Measurements from ENCODE around the gene GALNT1.

Gene GALNT1

GRCh38 chr18:35582899-35583558 lies 1.5 kb downstream of the GALNT1 start:
- no peak for DNase-seq

DNA sequence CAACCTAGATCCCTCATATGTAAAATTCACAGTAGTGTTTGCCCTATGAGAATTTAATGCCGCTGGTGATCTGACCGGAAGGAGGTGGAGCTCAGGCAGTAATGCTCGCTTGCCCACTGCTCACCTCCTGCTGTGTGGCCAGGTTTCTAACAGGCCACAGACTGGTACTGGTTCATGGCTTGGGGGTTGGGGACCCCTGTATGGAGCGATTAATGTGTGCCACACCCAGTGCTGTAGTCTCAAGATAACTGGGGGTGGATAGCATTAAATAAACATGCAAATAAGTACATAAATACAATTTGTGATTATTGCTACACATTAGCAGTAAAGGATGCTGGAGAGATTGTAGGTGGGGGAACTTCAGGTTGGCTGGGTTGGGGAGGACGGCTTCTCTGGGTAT lies 3.2 kb downstream of the GALNT1 start:
- no peak for DNase-seq

DNA sequence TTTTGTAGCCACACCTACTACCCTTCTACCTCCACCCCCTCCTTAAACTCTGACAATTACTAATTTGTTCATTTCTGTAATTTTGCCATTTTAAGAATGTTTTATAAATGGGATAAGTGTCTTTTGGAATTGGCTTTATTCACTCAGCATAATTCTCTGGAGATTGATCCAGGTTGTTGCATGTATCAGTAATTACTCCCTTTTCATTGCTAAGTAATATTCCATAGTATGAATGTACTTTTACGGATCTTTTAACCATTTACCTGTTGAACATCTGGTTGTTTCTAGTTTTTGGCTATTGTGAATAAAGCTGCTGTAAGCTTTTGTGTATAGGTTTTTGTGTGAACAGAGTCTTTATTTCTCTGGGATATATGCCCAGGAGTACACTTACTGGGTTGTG lies 4.1 kb downstream of the GALNT1 start:
- DNase-seq = no peak

- DNase-seq = no peak
These were observed 6.6 kb downstream of the GALNT1 start for GRCh38 chr18:35588122-35588521.

DNA sequence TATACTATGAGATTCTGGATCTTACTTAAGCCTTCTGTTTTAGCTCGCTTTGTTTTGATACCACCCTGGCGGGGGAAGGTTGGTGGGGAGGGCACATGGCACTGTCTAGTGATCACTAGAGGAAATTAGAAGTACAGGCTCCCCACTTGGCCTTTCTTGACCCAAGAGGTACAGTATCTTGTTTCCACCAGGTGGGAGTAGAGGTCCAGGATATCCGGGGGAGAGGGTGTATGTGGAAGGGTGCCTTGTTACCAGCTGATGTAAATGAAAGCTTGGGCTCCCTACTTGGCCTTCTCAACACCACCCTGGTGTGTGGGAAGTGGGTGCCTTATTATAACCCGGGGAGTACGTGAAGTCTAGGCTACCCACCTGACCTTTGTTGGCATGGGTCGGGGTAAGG lies 7.5 kb downstream of the GALNT1 start:
- DNase-seq = no peak

- DNase-seq = no peak
These were observed 8.0 kb downstream of the GALNT1 start for GRCh38 chr18:35589546-35589945.

GRCh38 chr18:35590935-35591334 lies 9.4 kb downstream of the GALNT1 start:
- DNase-seq = no peak

DNA sequence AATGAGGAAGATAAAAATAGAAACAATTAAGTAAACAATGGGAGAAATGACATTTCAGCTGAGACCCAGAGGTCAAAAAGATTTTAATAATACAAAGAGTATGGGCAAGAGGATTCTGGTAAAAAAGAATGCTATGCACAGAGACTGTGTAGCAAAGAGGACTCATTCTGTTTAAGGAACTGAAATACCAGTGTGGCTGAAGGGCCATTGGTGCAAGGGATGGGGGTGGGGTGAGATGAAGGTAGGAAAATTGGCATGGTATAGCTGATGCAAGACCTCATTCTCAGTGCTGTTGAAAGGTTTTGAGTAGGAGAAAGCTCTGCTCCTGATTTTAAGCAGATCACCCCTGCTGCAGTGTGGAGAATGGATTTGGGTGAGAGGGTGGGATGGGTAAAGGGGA lies 10.8 kb downstream of the GALNT1 start:
- DNase-seq = no peak

DNA sequence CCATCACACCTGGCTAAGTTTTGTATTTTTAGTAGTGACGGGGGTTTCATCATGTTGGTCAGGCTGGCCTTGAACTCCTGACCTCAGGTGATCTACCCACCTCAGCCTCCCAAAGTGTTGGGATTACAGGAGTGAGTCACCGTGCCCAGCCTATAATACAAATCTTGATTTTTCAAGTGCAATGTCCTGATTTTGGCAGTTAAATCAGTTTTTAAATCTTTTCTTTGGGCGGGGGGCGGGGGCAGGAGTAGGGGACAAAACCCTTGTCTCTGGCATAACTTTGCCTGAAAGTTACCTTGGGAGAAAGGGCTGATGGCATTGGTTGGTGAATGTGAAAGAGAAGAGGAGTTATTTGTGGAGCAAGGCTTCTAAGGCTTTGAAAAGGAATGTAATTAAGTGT lies 12.3 kb downstream of the GALNT1 start:
- DNase-seq = no peak

- DNase-seq = no peak
These were observed 16.2 kb downstream of the GALNT1 start for GRCh38 chr18:35597758-35598157.

DNA sequence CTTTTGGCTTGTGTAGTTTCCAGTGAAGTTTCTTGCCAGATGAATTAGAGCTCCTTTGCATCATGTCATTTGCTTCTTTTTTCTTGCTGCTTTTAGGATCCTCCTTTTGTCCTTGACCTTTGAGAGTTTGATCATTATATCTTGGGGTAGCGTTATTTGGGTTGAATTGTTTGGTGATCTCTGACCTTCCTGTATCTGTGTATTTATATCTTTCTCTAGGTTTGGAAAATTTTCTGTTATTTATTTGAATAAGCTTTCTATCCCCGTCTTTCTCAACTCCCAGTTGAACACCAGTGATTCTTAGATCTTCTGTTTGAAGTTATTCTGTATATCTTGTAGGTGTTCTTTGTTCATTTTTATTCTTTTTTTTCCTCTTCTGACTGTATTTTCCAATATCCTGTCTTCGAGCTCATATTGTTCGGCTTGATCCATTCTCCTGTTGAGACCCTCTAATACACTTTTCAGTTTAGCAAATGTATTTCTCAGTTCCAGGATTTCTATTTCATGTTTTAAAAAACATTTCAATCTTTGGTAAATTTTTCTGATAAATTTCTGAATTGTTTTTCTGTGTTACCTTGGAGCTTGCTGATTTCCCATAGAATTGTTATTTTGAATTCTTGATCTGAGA lies 20.8 kb downstream of the GALNT1 start:
- no peak for DNase-seq

DNA sequence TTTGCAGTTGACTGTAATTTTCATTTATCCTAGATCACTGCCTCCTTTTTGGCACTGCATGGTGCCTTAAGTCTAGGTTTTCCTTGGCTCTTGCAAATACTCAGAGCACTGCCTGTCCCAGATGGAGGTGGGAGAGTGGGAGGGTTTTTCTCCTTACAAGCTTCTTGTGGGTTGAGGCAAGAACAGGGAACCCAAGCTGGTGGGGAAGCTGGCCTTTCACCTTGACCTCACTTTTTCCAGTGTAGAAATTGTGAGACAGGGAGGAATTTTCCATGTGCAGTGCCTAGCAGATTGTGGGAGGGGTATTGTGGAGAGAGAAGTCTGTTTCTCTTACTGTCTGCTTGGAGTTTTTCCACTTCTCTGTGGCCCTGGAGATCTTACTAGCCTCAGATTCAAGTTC lies 21.5 kb downstream of the GALNT1 start:
- DNase-seq = no peak

- no peak for DNase-seq
These were observed 22.0 kb downstream of the GALNT1 start for GRCh38 chr18:35603528-35603927.

GRCh38 chr18:35604369-35604768 lies 22.8 kb downstream of the GALNT1 start:
- DNase-seq = no peak

GRCh38 chr18:35605686-35606417 lies 24.3 kb downstream of the GALNT1 start:
- DNase-seq = no peak

DNA sequence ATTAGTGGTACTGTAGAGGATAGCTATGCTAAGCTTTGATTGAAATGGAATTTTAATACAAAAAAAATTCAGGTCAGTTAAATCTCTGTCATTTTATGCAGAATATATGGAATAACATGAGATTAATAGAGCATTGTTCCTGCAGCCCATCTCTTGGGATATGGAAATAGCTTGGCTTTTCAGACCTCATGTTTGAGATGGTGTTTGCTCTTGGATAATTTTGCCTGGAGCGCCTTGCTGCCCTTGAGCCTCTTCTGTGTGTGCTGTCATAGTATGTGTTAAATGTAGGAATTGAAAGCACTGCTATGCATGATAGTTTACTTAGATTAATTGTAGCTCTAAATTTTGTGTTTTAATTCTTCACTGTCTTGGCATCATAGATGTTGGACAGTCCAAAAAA lies 27.7 kb downstream of the GALNT1 start:
- DNase-seq = no peak

DNA sequence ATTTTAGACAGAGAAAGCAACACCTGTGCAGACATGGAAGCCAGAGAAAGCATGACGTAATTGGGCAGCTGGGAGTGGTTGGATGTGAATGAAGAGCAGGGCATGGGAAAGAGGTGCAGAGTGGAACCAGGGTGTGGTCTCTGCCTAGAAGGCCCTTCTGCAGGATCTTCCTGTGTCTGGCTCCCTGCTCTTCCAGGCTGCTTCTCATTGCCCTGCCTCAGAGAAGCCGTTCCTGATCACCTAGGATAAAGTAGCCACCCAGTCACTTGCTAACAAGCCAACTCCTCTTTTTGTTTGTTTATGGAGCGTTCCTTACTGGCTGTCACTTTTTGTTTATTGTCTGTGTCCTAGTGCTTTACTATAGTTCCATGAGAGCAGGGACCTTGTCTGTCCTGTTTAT lies 28.5 kb downstream of the GALNT1 start:
- DNase-seq = no peak

DNA sequence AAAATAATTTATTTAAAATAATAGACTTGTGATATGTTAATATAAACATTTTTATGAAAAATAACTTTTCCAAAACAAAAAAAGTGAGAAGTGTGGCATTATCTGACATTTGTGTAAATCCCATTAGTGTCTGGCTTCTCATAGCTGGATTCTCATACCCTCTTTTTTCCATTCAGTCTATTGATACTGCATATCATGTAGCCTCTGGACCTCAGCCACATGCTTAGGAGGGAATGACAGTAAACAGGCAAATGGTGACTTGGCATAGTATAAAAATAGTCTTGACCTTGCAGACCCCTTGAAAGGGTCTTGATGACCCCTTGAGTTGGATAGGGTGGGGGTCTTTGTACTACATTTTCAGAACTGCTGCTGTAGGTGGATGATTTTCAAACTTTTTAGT lies 29.2 kb downstream of the GALNT1 start:
- DNase-seq = no peak

DNA sequence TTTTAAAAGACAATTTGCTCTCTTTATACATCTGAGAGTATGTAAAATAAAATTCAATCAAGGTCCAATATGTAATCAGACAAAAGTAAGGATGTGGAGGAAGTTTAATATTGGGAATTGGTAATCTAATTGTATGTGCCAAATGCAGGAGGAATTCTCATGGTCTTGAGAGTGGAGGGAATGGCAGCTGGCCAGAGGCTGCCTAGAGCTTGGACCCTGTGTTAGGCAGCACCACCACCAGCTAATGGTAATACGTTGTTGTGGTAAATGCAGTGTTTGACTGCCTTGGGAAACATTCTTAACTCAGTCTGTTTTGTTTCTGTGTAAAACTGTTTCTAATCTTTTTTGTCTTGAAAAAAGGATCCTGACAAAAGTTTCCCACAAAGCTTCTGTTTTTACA lies 30.0 kb downstream of the GALNT1 start:
- no peak for DNase-seq

- no peak for DNase-seq
These were observed 34.5 kb downstream of the GALNT1 start for GRCh38 chr18:35616074-35616473.

DNA sequence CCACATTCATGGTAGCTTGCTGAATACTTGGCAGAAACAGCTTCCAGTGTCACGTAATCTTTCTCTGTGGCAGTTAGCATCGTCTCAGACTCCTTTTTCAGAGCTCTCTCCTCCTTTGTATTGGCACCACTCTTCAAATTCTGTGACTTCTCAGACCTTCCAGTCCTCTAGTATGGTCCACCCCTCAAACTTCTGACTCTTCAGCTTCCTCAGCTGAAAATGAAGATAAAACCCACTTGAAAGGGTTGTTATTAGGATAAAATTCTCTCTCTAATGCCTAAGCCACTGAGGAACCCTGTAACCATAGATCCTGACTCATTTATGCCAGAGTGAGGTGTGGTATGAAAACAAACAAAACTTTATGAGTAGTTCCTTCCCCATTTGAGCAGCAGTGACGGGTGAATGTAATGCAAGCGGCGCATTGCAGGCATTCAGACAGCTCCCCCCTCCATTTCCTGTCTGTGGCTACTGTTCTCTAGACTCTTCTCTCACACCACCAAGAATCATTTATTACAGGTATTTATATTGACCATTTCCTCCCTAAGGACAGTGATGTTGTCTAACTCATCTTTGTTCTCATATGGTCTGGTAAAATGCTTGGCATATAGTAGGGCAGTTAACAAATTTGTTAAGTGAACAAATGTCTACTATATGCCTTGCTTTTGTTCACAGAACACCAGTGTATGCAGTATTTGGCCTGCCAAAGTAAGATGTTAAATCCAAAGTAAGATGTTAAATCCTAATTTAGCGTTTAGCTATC lies 35.3 kb downstream of the GALNT1 start:
- DNase-seq = no peak

DNA sequence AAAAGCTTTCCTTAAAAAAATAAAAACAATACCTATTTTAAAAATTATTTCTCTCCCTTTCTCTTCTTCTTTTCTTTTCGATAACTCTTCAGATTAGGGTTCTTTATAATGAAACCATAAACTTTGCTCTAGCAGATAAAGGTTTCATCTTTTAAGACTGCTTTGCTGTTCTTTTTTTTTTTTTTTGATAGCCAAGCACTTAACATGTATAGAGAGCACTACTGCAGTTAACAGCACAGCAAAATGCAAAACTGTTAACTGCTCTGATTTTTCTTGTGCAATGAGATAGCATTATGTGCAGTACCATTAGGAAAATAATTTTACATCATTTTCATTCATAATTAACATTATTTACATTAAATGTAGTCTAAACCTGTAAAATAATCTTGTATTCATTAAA lies 36.3 kb downstream of the GALNT1 start:
- no peak for DNase-seq

- no peak for DNase-seq
These were observed 36.7 kb downstream of the GALNT1 start for GRCh38 chr18:35618289-35618688.

GRCh38 chr18:35618696-35619095 lies 37.2 kb downstream of the GALNT1 start:
- DNase-seq = no peak
